HG03103 (cell line): ENCODE results near the gene SIGLEC11.
"Not testable (repeated sequence)": the region's sequence is repeated elsewhere in the genome, so short reads cannot be mapped to it uniquely, and the experiment has no call there.

Experiments
- ATAC-seq: cut with Tn5 transposase; IDR thresholded peaks from one replicate; pipeline ENCODE4 v1.9.1; 2021; ENCODE audit warnings: low read depth; ENCODE audit not compliant: unreplicated experiment

Gene SIGLEC11

DNA sequence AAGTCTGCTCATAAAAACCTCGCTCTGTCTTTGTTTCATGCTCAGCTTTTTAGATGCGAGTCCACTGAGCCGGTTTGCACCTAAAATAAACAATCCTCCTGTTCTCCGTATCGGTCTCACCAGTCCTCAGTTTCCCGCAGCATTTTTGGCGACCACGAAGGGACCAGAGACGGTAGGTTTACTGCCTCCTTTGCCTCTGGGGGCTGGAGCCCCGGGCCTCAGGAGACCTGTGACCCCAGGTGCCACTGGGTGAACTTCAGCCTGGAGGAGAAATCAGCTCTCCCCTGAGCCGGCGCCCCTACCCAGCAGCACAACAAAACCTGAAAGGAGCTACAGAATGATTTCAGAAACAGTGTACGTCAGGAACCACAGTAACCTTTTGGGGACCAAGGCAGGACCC, 8.1 kb downstream of the SIGLEC11 start:
- ATAC-seq, result no peak

- ATAC-seq, result no peak
Measured at GRCh38 chr19:49952479-49952836, 8.5 kb downstream of the SIGLEC11 start.

DNA sequence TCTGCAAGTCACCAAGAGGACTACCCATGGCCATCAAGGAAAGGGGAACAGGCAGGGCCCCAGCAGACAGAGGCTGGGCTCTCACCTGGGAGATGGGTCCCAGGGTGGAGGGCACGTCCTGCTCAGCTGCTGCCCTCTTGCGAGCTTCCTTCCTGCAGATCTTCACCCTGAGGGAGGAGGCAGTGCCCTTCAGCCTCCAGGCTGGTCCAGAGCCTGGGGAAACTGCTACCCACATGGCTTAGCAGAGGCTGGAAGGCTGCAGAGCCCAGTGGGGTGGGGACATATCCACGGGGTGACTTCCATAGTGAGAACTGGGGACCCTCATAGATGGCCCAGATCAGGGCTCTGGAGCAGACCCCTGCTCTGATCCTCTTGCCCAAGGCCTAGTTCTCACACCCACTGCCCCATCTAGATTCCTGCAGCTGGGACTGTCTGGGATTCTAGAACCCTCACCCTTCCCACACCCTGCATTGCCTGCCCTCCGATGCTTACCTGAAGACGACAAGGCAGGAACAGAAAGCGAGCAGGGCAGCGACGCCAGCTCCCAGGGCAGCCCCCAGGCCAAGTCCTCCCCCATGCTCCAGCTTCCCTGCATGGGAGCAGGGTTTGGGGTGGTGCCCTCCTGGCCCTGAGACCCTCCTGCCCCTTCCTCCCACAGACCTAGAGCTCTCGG, 9.0 kb downstream of the SIGLEC11 start:
- no peak for ATAC-seq

DNA sequence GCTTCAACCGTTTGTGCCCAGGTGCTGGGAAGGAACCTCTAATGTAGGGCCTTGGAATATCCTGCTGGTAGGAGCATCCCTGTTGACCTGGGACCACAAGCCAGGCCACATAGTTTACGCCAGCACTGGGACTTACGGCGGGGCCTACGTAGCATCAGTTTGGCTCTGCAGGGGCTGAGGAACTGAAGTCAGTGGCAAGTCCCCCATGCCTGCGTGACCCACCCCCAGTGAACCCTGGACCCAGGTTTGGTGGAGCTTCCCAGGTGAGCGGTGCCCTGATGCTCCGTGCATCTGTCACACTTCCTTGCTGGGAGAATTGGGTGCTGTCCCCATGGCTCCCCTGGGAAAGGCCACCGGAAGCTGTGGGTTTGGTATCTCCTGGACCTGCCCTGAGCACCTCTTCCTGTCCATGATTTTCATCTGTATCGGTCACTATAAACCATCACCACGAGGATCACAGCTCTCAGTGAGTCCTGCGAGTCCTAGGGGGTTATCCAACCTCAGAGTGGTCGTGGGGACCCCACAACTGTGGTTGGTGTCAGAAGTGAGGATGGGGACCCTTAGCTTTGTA, 9.9 kb downstream of the SIGLEC11 start:
- no peak for ATAC-seq

DNA sequence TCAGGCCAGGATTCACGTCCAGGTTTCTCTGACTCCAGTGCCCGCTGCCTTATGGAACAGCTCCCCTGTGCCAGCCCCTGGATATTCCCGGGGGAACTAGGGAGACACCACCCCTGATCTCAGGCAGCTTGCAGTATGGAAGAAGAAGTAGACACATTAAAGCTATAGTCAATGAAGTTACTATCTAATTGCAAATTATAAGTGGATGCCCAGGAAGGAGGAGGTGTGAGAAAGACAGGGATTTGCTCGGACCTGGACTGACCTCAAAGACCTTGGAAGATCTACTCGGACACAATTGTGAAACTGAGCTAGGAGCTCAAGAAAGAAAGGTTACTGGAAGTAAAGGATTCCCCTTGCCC, 10.4 kb downstream of the SIGLEC11 start:
- ATAC-seq, result no peak

GRCh38 chr19:49949742-49950589, 11.0 kb downstream of the SIGLEC11 start:
- no peak for ATAC-seq

- ATAC-seq, result no peak
Measured at GRCh38 chr19:49946415-49946814, 14.6 kb downstream of the SIGLEC11 start.

- ATAC-seq, result not testable (repeated sequence)
Measured at GRCh38 chr19:49944567-49944966, 16.4 kb downstream of the SIGLEC11 start.

GRCh38 chr19:49940482-49940791, 20.5 kb downstream of the SIGLEC11 start:
- ATAC-seq, result no peak

GRCh38 chr19:49939721-49940481, 21.1 kb downstream of the SIGLEC11 start:
- ATAC-seq, result no peak

- no peak for ATAC-seq
Measured at GRCh38 chr19:49938662-49939061, 22.3 kb downstream of the SIGLEC11 start.

- no peak for ATAC-seq
Measured at GRCh38 chr19:49937750-49938381, 23.1 kb downstream of the SIGLEC11 start.

DNA sequence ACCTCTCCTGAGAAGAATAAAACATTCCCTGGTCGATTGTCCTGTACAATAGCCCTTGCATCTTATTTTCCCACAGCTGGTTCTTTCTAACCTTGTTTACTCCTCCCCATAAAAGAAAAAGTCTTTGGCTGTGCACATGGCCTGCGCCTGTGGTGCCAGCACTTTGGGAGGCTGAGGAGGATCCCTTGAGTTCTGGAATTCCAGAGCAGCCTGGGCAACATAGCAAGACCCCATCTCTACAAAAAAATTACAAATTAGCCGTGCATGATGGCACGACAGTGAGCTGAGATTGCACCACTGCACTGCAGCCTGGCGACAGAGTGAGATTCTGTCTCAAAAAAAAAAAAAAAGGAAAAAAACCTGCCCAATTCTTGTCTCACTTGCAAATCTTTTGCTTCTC, 24.4 kb downstream of the SIGLEC11 start:
- ATAC-seq, result no peak

- ATAC-seq, result no peak
Measured at GRCh38 chr19:49933643-49934042, 27.3 kb downstream of the SIGLEC11 start.

- ATAC-seq, result no peak
Measured at GRCh38 chr19:49932731-49933131, 28.2 kb downstream of the SIGLEC11 start.

- no peak for ATAC-seq
Measured at GRCh38 chr19:49932041-49932451, 28.9 kb downstream of the SIGLEC11 start.

DNA sequence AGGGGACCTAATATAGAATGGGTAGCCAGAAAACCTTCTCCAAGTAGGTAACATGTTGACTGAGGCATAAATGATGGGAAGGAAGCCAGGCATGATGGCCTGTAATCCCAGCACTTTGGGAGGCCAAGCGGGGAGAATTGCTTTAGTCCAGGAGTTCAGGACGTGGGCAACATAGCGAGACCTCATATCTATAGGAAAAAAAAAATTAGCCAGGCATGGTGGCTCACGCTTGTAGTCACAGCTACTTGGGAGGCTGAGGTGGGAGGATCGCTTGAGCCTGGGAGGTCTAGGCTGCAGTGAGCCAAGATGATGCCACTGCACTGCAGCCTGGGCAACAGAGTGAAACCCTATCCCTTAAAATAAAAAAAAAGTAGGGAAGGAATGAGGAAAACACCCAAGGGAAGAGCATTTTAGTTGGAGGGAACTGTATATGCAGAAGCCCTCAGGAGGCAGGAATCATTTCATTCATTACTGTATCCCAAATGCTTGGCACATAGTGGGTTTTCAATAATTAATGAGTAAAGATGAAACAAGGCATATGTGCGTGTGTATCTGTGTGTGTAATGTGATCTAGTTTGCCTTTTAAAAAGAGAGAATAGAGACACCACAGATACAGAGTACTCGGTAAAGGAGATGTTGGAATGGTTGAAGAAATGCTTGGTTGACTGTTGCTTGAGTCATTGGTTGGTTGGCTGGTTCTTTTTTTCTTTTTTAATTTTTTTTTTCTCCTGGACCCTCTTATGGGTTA, 29.5 kb downstream of the SIGLEC11 start:
- ATAC-seq, result no peak

- no peak for ATAC-seq
Measured at GRCh38 chr19:49930483-49931011, 30.4 kb downstream of the SIGLEC11 start.

DNA sequence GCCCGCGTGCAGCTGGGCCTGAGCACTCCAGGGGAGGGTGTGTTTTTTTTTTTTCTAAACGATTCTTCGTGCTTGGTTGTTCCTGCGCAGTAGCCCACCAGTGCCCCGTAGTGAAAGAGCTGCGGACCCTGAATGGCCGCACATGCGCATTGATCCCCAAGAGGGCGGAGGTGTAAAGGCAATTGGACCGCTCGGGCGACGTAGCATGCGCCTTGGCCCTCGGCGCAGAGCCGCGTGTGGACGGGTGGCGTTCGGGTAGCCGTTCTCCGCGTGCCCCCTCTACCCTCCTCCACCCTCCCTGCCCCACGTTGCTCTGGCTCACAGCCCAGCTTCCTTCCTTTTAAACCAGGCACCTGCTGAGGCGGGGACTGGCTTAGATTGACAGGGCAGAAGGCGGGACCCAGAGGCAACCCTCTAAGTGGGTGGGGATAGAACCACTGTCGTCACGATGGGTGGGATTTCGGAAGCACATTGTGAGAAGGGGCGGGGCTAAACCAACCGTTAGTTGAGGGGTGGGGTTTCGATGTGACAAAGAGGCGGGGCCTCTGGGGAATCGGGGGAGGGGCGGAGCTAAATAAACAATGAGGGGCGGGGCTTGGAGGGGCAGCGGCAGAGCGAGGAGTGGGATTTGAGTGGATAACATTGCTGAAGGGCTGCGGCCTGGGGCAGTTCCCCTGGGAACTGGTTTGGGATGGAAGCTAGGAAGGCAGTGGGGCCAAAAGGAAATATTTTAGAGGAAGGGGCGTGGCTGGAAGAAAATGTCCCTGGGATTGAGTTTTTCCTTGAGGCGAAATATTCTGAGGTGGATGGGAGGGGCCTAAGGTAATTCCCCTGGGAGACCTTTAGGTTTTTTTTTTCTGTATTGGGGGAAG, 31.1 kb downstream of the SIGLEC11 start:
- peak; percentile 70 for ATAC-seq
